ENCODE measurements around the gene TGFB1I1.

DNA sequence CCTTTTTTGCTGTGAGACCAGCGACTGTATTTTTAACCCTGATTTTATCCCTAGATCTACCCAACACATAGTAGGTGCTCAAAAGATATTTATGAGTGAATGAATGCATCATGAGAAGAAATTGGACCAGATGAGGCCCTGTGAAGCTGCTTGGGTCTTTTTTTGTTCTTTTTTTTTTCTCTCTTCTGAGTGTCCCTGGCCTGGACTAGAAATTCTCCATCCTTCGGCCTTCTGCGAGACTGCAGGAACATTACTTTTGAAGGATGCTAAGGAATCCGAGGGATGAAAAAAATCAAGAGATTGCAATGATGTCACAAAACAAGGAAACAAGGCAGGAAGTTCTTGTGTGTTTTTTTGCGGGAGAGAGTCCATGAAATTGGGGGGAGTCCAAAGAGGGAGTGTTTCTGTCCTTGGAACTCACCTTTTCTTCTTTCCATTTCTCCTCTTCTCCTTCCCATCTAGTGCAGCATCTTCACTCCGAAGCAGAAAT lies 36.8 kb downstream of the TGFB1I1 start:
- TF ChIP-seq, protein P1, sequence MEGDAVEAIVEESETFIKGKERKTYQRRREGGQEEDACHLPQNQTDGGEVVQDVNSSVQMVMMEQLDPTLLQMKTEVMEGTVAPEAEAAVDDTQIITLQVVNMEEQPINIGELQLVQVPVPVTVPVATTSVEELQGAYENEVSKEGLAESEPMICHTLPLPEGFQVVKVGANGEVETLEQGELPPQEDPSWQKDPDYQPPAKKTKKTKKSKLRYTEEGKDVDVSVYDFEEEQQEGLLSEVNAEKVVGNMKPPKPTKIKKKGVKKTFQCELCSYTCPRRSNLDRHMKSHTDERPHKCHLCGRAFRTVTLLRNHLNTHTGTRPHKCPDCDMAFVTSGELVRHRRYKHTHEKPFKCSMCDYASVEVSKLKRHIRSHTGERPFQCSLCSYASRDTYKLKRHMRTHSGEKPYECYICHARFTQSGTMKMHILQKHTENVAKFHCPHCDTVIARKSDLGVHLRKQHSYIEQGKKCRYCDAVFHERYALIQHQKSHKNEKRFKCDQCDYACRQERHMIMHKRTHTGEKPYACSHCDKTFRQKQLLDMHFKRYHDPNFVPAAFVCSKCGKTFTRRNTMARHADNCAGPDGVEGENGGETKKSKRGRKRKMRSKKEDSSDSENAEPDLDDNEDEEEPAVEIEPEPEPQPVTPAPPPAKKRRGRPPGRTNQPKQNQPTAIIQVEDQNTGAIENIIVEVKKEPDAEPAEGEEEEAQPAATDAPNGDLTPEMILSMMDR (conservative IDR thresholded peaks at IDR 0.05), result no peak
- TF ChIP-seq ZFX (IDR thresholded peaks at IDR 0.05), result peak; percentile 49

Measured in C4-2B (cell line).